PFSK-1 (cell line): ENCODE data around the gene PDZD8. TPM values are rescaled to one million over a fixed set of nuclear protein-coding genes. Genes with fewer than 3 reads are reported as not detected.

Source experiments
- FOXP2 ChIP-seq: optimal IDR thresholded peaks from 2 replicates; pipeline ENCODE3; 2011; ENCODE audit warnings: borderline replicate concordance, control low read depth, inconsistent platforms; ENCODE audit not compliant: insufficient read depth; ENCODE audit errors: extremely low read length, extremely low read depth
- POLR2AphosphoS5 ChIP-seq: IDR thresholded peaks from 2 replicates; pipeline ENCODE4 v1.6.1; 2012; ENCODE audit warnings: low read depth, mild to moderate bottlenecking, control low read depth, low read length, moderate library complexity
- SIN3A ChIP-seq: IDR thresholded peaks from 2 replicates; pipeline ENCODE4 v1.6.1; 2012; ENCODE audit warnings: mild to moderate bottlenecking, low read length, moderate library complexity, borderline replicate concordance; ENCODE audit not compliant: insufficient read depth
- TAF1 ChIP-seq: IDR thresholded peaks from 2 replicates; pipeline ENCODE4 v1.6.1; 2012; ENCODE audit warnings: low read length, control low read depth, borderline replicate concordance; ENCODE audit not compliant: insufficient read depth
- polyA plus RNA-seq: library from polyadenylated mRNA; unstranded; fragments of >200 nt; gene quantifications from one replicate; pipeline ENCODE4 v1.2.1, GENCODE V29; 2012; ENCODE audit warnings: low read depth, missing spikeins; ENCODE audit not compliant: insufficient read length
- TF ChIP-seq, protein P1 (sequence below), 2 experiments: IDR thresholded peaks; 2 replicates each; pipeline versions ENCODE4 v1.6.1 to v1.8.0; 2011 to 2012; ENCODE audit warnings: low read depth in 2 of 2, low read length in 2 of 2, control low read depth in 1 of 2, inconsistent platforms in 1 of 2, mild to moderate bottlenecking in 1 of 2, moderate library complexity in 1 of 2; ENCODE audit not compliant: insufficient read depth in 1 of 2

Gene PDZD8, protein sequence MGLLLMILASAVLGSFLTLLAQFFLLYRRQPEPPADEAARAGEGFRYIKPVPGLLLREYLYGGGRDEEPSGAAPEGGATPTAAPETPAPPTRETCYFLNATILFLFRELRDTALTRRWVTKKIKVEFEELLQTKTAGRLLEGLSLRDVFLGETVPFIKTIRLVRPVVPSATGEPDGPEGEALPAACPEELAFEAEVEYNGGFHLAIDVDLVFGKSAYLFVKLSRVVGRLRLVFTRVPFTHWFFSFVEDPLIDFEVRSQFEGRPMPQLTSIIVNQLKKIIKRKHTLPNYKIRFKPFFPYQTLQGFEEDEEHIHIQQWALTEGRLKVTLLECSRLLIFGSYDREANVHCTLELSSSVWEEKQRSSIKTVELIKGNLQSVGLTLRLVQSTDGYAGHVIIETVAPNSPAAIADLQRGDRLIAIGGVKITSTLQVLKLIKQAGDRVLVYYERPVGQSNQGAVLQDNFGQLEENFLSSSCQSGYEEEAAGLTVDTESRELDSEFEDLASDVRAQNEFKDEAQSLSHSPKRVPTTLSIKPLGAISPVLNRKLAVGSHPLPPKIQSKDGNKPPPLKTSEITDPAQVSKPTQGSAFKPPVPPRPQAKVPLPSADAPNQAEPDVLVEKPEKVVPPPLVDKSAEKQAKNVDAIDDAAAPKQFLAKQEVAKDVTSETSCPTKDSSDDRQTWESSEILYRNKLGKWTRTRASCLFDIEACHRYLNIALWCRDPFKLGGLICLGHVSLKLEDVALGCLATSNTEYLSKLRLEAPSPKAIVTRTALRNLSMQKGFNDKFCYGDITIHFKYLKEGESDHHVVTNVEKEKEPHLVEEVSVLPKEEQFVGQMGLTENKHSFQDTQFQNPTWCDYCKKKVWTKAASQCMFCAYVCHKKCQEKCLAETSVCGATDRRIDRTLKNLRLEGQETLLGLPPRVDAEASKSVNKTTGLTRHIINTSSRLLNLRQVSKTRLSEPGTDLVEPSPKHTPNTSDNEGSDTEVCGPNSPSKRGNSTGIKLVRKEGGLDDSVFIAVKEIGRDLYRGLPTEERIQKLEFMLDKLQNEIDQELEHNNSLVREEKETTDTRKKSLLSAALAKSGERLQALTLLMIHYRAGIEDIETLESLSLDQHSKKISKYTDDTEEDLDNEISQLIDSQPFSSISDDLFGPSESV
- polyA plus RNA-seq = 10.4 TPM

DNA sequence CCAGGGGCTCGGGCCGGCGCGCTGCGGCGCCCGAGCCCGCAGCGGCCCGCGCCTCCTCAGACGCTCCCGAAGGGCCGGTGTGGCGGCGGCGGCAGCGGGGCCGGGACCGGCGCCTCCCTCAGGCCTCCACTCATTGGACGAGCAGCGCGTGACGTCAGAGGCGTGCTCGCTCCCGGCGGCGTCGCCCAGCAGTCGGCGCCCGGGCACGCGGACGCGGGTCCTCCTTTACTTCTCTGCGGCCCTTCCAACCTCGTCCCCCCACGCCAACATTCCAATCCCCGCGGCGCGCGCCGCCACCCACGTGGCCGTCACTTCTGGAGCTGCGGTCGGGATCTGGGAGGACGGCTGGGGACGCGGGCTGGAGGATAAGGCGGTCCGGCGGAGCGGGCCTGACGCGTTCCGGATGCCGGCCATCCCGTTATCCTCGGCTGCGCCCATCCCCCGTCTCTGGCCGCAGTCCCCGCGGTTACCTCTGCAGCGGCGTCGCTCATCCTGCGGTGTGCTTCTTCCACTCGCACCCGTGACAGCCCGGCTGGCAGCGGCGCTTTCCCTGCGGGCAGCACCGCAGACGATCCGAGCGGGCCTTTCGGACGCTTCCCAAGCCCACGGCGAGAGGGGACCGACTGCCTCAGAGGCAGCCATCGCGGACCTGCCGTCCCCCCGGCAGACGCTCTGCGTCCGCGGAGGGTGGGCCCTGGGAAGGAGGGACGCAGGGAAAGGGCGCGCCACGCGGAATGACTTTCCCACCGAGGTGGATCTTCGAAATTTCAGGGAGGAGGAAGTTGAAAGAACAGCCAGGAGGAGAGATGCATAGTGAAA lies at the start of gene PDZD8:
PDZD8 (minus strand) TSS at position 81 of the 819 bp plus-strand sequence. CDS start 213 bp downstream, outside the sequence.
- TF ChIP-seq FOXP2 (peak; percentile 18), POLR2AphosphoS5 (peak; percentile 80), TAF1 (0 out of 2 replicates have a peak, but pooled peaks have one; percentile 52)
- TF ChIP-seq, protein P1, sequence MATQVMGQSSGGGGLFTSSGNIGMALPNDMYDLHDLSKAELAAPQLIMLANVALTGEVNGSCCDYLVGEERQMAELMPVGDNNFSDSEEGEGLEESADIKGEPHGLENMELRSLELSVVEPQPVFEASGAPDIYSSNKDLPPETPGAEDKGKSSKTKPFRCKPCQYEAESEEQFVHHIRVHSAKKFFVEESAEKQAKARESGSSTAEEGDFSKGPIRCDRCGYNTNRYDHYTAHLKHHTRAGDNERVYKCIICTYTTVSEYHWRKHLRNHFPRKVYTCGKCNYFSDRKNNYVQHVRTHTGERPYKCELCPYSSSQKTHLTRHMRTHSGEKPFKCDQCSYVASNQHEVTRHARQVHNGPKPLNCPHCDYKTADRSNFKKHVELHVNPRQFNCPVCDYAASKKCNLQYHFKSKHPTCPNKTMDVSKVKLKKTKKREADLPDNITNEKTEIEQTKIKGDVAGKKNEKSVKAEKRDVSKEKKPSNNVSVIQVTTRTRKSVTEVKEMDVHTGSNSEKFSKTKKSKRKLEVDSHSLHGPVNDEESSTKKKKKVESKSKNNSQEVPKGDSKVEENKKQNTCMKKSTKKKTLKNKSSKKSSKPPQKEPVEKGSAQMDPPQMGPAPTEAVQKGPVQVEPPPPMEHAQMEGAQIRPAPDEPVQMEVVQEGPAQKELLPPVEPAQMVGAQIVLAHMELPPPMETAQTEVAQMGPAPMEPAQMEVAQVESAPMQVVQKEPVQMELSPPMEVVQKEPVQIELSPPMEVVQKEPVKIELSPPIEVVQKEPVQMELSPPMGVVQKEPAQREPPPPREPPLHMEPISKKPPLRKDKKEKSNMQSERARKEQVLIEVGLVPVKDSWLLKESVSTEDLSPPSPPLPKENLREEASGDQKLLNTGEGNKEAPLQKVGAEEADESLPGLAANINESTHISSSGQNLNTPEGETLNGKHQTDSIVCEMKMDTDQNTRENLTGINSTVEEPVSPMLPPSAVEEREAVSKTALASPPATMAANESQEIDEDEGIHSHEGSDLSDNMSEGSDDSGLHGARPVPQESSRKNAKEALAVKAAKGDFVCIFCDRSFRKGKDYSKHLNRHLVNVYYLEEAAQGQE (IDR thresholded peaks at IDR 0.05; ENCODE audit: insufficient read depth in 1 of 2, low read depth in 2 of 2, low read length in 2 of 2) = no peak

DNA sequence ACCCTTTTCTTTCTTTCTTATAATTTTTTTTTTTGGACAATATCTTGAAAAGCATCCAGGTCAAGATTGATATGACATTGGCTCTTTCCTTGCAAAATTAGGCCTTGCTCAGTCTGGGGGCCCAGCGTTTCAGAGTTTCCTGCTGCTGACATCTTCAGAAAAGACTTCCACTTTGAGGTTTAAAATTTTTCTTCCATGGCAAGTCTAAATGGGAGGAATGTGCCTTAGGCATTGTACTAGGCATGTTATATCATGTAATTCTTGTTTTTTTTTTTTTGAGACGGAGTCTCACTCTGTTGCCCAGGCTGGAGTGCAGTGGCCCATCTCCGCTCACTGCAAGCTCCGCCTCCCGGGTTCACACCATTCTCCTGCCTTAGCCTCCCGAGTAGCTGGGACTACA lies 48.9 kb upstream of the PDZD8 start:
- no peak for TF ChIP-seq POLR2AphosphoS5
- TF ChIP-seq FOXP2 = no peak
- no peak for TF ChIP-seq TAF1
- TF ChIP-seq SIN3A = no peak
- TF ChIP-seq, protein P1 (IDR thresholded peaks at IDR 0.05; ENCODE audit: insufficient read depth in 1 of 2, low read depth in 2 of 2, low read length in 2 of 2) = no peak

DNA sequence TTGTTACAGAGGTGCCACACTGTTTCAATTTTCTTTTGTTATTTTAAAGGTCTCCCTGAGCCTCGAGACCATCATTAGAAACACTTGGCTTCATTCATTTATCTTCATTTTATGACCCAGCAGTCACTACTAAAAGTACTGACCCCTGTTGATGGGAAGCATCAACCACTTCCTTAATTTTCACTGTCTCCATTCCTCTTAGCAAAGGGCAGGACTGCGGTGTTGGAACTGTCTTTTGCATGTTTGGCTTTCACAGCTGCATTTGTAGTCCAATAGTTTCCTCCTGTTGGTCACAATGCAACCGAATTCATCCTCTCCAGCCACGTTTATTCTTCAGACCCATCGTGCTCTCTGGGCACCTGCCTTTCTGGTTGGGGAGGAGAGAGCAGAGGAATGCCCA lies 46.7 kb upstream of the PDZD8 start:
- TF ChIP-seq, protein P1 (IDR thresholded peaks at IDR 0.05; ENCODE audit: insufficient read depth in 1 of 2, low read depth in 2 of 2, low read length in 2 of 2) = no peak
- TF ChIP-seq FOXP2 = no peak
- no peak for TF ChIP-seq POLR2AphosphoS5

DNA sequence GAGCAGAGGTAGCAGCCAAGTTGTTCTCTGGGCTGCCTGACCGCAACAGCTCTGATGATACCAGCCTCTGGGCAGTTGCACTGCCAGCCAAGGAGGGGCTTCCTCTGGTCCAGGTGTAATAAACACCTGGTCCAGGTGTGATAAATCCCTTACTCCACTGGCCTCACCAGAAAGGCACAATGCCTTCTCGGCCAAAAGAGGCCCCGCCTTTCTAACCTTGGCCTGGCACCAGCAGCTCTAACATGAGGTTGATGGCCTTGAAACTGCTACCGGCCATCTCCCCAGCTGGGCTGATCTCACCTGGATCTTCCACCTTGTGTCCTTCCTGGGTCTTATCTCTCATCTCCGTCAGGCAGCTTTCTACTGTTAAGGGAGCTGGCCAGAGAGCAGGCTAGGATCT lies 45.5 kb upstream of the PDZD8 start:
- TF ChIP-seq FOXP2 (no peak), TAF1 (no peak)
- TF ChIP-seq, protein P1 (IDR thresholded peaks at IDR 0.05; ENCODE audit: insufficient read depth in 1 of 2, low read depth in 2 of 2, low read length in 2 of 2) = no peak
